Hypothalamus (tissue), 51 donors: Measurements from ENCODE around the gene POLR1B.
"Not testable (repeated sequence)": the region's sequence is repeated elsewhere in the genome, so short reads cannot be mapped to it uniquely, and the experiment has no call there.

Experiments used
- DNase-seq, 51 donors: peaks; one replicate each; lab custom pipeline; 2025; lab: John Stamatoyannopoulos, UW

Gene POLR1B

DNA sequence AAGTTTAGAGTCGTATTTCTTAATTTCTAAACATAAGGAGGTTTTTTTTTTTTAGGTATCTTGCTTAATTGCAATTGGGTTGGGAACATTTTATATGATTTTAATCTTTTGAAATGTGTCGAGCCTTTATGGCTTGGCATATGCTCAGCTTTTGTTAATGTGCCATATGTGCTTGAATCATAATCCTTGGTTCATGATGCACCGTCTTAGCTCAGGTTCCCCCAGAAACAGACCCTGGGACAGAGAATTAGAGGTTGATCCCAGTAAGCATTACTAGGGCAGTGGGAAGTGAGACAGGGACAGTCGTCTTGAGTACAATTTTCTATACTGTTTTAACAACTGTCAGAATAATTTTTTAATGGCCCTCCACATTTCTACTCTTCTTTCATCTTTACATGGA is 51.5 kb downstream of the POLR1B start:
- DNase-seq: no peak

DNA sequence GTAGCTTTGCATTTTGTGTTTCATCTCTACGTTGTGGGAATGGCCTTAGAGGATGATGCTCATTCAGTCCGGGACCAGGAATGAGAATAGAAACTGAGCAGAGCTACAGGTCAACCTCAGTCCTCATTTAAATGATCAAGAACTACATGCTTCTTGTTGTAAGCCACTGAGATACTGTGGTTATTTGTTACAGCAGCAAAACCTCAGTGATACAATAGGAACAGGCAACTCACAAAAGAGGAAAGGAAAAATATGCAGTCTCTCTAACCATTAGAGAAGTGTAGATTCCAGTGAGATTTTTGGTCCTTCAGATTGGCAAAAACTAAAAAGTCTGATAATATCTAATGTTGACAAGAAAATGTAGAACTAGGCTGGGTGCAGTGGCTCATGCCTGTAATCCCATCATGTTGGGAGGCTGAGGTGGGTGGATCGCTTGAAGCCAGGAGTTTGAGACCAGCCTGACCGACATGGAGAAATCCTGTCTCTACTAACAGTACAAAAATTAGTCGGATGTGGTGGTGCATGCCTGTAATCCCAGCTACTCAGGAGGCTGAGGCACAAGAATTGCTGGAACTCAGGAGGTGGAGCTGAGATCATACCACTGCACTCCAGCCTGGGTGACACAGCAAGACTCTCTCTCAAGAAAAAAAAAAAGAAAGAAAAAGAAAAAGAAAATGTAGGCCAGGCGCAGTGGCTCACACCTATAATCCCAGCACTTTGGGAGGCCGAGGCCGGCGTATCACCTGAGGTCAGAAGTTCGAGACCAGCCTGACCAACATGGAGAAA is 55.5 kb downstream of the POLR1B start:
- DNase-seq: no peak

DNA sequence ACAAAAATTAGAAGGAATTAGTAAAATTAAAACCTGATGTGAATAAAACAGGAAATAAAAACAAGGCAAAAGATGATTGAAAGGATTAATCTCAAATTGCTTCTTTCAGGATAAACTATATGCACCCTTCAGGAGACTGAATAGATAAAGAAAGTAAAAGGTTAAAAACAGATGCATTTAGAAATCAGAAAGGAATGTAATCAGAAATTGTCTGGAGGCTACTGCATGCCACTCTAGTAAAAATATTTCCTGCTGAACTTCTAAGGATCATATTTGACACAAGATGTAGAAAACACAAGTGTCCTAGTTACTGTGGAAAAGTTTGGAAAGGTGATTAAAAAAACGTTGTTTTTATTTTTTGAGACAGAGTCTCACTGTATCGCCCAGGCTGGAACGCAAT is 58.4 kb downstream of the POLR1B start:
- DNase-seq: no peak

DNA sequence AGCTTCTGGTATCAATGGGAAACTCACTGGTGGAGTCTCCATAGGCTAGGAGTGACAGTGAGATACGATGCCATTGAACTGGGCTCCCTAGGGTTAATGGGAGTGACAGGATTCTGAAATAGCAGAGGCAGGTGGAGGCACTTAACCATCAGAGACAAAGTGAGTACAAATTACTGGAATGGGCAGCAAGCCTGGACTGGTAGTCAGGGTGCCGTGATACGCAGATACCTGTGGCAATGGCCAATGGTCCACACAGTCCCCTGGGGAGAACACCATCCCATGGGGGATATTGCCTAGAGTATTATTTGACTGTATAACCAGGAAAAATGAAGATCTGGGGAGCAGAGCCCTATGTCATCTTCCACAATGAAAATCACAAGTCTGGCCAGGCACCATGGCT is 59.5 kb downstream of the POLR1B start:
- DNase-seq: no peak

DNA sequence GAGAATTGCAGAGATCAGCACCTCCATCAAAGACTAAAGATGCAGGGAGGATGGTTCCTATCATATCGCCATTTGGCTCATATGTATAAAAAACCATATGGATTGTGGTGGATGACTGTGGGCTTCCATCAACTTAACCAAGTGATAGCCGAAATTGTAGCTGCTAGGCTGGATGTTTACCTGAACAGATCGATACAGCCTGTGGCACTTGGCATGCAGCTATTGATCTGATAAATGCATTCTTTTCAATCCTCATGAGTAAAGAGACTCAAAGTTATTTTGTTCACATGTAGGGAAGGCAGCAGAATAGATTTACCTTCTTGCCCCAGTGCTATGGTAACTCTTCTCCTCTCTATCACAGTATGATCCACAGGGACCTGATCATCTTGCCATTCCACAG is 60.7 kb downstream of the POLR1B start:
- DNase-seq: no peak

- DNase-seq: no peak
Measured at GRCh38 chr2:112603731-112604130, 61.5 kb downstream of the POLR1B start.

GRCh38 chr2:112604952-112605351 is 62.7 kb downstream of the POLR1B start:
- DNase-seq: no peak

DNA sequence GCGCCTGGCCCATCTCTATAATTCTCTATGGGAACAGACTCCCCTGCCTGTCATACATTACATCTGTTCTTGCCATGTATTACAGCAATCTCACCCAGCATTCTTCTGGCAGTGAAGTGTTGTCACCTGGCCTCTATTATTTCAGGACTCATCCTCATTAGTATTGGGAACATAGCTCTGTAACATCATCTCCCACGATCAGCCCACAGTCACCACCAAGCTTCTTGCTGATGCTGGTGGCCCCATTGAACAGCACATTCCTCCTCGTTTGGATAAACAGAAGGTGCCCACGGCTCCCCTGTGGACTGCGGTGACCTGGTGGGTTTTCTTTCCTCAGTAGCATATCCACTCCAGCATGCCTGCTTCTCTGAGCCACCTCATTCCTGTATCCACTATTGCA is 63.7 kb downstream of the POLR1B start:
- DNase-seq: no peak

DNA sequence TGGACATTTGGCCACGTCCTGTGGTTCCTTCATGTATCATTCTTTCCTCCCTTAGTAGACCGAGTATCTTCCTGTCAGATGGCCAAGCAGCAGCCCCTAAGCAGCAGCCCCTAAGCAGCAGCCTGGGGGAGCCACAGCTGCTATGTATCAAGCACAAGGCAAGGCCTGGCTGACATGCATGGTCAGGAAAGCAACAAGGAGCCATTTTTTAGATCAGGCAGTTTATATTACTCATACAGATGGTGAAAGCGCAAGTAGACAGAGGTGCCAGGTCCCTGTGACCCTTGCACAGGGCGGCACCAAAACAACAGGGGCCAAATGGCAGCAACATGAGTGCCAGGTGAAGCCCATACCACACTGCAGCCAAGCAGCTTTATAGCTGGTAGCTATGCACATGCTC is 64.3 kb downstream of the POLR1B start:
- no peak for DNase-seq

DNA sequence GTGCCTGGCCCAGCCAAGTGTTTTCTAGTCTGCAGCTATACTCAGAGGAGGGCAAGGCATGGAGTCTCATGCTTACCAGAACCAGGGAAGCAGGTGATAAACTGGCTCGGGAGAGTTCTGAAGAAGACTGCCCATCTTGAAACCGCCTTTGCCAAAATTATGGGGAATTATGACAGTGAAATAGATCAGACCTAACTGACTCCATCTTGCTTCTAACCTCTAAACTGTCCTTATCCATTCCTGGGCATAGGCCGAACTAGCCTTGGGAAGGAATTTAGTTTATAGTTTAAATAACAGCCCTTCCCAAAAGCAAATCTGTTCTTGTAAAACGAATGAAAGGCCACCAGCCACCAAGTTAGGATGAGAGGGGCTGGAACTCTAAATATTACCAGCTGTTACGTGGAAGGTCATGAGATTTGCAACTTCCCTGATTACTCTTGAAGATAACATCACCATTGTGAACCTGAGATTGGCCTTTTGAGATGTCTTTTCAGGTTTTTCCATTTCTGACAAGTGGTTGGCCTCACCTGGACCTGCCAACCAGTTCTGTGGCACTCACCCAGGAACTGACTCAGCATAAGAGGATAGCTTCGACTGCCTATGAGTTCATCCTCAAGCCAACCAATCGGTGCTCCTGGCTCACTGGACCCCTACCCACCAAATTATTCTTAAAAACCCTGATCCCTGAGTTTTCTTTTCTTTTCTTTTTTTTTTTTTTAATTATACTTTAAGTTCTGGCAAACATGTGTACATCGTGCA is 65.6 kb downstream of the POLR1B start:
- DNase-seq: no peak

DNA sequence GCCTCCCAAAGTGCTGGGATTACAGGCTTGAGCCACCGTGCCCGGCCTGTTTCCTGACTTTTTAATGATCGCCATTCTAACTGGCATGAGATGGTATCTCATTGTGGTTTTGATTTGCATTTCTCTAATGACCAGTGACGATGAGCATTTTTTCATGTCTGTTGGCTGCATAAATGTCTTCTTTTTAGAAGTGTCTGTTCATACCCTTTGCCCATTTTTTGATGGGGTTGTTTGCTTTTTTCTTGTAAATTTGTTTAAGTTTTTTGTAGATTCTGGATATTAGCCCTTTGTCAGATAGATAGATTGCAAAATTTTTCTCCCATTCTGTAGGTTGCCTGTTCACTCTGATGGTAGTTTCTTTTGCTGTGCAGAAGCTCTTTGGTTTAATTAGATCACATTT is 67.1 kb downstream of the POLR1B start:
- not testable (repeated sequence) for DNase-seq

- DNase-seq: not testable (repeated sequence)
Measured at GRCh38 chr2:112612283-112612682, 70.0 kb downstream of the POLR1B start.

GRCh38 chr2:112614201-112614840 is 72.1 kb downstream of the POLR1B start:
- no peak for DNase-seq

DNA sequence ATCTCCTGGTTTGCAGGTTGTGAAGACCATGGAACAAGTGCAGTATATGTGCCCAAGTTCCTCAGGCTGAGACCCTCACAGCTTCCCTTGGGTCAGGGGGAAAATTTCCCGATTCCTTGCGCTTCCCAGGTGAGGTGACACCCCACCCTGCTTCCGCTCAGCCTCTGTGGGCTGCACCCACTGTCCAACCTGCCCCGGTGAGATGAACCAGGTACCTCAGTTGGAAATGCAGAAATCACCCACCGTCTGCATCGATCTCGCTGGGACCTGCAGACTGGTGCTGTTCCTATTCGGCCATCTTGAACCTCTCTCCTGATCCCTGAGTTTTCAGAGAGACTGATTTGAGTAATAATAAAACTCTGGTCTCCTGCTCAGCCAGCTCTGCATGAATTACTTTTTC is 72.8 kb downstream of the POLR1B start:
- DNase-seq: no peak

DNA sequence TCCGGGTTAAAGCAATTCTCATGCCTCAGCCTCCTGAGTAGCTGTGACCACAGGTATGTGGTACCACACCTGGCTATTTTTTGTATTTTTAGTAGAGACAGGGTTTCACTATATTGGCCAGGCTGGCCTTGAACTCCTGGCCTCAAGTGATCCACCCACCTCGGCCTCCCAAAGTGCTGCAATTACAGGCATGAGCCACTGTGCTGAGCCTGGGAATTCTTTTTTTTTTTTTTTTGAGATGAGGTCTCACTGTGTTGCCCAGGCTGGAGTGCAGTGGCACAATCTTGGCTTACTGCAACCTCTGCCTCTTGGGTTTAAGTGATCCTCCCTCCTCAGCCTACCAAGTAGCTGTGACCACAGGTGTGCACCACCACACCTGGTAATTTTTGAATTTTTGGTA is 73.5 kb downstream of the POLR1B start:
- not testable (repeated sequence) for DNase-seq

DNA sequence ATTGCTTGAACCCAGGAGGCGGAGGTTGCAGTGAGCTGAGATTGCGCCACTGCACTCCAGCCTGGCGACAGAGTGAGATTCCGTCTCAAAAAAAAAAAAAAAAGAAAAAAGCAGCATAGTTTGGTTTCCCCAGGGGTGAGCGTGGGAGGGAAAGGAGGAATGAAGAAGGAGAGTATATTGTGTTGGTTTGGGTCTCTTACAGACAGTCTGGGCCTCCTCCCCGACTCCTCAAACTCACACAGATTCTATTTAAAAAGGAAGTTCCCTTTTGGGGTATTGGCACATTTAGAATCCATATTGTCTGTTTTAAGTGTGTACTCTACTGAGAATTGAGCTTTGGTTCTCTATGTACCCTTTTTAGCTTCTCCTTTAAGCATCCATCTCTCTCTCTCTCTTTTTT is 76.1 kb downstream of the POLR1B start:
- no peak for DNase-seq

DNA sequence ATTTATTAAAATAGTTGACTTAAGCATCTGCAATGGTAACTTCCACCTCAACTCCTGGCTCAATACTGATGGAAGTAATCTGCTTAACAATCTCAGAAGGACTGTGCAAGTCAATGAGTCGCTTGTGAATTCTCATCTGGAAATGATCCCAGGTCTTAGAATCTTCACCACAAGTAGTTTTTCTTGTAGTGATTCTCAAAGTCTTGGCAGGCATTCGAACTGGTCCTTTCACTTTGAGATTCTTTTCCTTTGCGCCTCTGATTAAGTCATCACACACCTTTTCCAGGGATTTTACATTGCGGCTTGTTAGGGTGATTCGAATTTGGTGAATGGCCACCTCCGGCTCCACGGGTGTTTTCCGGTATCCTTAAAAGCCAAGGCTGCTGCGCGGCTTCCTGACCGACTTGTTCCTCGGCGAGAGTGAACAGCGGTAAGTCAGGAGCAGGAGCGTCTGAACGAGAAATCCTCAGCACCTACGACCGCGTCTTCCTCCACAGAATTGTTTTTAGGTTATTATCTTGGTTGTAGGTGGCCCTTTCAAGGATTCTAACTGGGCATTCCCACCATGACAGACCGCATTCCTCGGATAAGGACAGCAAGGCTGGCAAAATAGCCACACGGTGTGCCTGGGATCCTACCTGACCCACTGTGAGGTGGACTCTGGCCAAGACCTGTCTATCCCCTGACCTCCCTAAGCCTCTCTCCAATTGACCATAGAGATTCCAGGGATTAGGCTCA is 79.7 kb downstream of the POLR1B start:
- DNase-seq: no peak

GRCh38 chr2:112622528-112622849 is 80.2 kb downstream of the POLR1B start:
- DNase-seq: no peak

GRCh38 chr2:112623913-112624777 is 81.9 kb downstream of the POLR1B start:
- no peak for DNase-seq

GRCh38 chr2:112625474-112626114 is 83.3 kb downstream of the POLR1B start:
- DNase-seq: no peak
